Mesothelial cell of epicardium (in vitro differentiated cells): Measurements from ENCODE around the gene DENND6B. TPM values are rescaled to one million over a fixed set of nuclear protein-coding genes. Genes with fewer than 3 reads are reported as not detected.

Experiments
- DNase-seq, 2 experiments: peaks; one replicate each; pipeline ENCODE4 v3.0.0; 2021; ENCODE audit warnings: low spot score in 2 of 2; ENCODE audit not compliant: unreplicated experiment in 2 of 2
- H3K27ac Mint-ChIP-seq: 2 replicates; pipeline ENCODE4 v1.8.0; 2021; ENCODE audit warnings: mixed read lengths
- H3K27me3 Mint-ChIP-seq: 2 replicates; pipeline ENCODE4 v1.8.0; 2021; ENCODE audit warnings: low read depth, mixed read lengths
- H3K36me3 Mint-ChIP-seq: 2 replicates; pipeline ENCODE4 v1.8.0; 2021; ENCODE audit warnings: mixed read lengths
- H3K4me1 Mint-ChIP-seq: 2 replicates; pipeline ENCODE4 v1.8.0; 2021; ENCODE audit warnings: mixed read lengths
- H3K4me3 Mint-ChIP-seq: 2 replicates; pipeline ENCODE4 v1.8.0; 2021; ENCODE audit warnings: mild to moderate bottlenecking, moderate library complexity, mixed read lengths
- H3K9me3 Mint-ChIP-seq: 2 replicates; pipeline ENCODE4 v1.8.0; 2021; ENCODE audit warnings: mixed read lengths
- CTCF ChIP-seq: fragments of 200-600 bp; sonication (generic); IDR thresholded peaks from one replicate; pipeline ENCODE4 v1.5.0; 2021; ENCODE audit warnings: antibody characterized with exemption; ENCODE audit not compliant: unreplicated experiment
- total RNA-seq: library from RNA; stranded (reverse); gene quantifications from 3 replicates; pipeline ENCODE4 v1.2.1, GENCODE V29; 2021

The DENND6B gene
- total RNA-seq, 1 donor from 2014 or later, result 19.2 TPM

DNA sequence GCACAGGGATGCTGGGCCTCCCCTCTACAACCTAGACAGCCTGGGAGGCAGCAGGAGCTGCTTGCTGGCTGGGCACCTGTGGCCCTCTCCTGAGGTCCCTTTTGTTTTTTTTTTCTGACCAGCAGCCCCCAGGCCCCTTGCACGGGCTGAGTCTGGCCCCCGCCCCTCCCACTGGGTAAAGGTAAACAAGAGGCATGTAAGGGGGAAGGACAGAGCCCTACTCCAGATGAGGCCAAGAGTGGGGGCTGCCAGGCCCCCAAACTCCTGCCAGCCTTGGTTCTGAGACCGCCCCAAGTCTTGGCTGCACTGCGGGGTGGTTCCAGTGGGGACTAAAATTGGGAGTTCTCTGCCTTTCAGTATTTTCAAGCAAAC lies 28.6 kb downstream of the DENND6B start:
- Mint-ChIP-seq H3K27ac (peak overlapping the region; percentile 93), H3K9me3 (no peaks in the 10 kb centered on the region), H3K27me3 (no peaks in the 10 kb centered on the region), H3K4me1 (peaks cover 52% of the 10 kb centered on the region), H3K4me3 (peak overlapping the region; percentile 31), H3K36me3 (no peaks in the 10 kb centered on the region)
- DNase-seq, result no peak
- TF ChIP-seq CTCF, result no peak

GRCh38 chr22:50297510-50298265 lies 29.1 kb downstream of the DENND6B start:
- H3K27ac Mint-ChIP-seq, result peak overlapping the region; percentile 93

GRCh38 chr22:50296658-50297490 lies 29.9 kb downstream of the DENND6B start:
- H3K4me1 Mint-ChIP-seq, result peaks cover 52% of the 10 kb centered on the region
- no peaks in the 10 kb centered on the region for H3K27me3 Mint-ChIP-seq
- H3K9me3 Mint-ChIP-seq, result no peaks in the 10 kb centered on the region
- no peak for DNase-seq
- no peak overlapping the region for H3K4me3 Mint-ChIP-seq
- H3K27ac Mint-ChIP-seq, result peak overlapping the region; percentile 93
- TF ChIP-seq CTCF, result no peak
- H3K36me3 Mint-ChIP-seq, result peaks cover 3% of the 10 kb centered on the region

More at GRCh38 chr22:50297510-50298265, 29.1 kb downstream of the DENND6B start:
- H3K4me3 Mint-ChIP-seq, result no peak overlapping the region
- TF ChIP-seq CTCF, result no peak
- no peaks in the 10 kb centered on the region for H3K9me3 Mint-ChIP-seq
- DNase-seq, result no peak
- peaks cover 50% of the 10 kb centered on the region for H3K4me1 Mint-ChIP-seq
- H3K27me3 Mint-ChIP-seq, result no peaks in the 10 kb centered on the region
- H3K36me3 Mint-ChIP-seq, result peaks cover under 1% of the 10 kb centered on the region

- no peak for TF ChIP-seq CTCF
- Mint-ChIP-seq H3K27ac (peak overlapping the region; percentile 97), H3K36me3 (peaks cover 3% of the 10 kb centered on the region), H3K9me3 (no peaks in the 10 kb centered on the region), H3K4me1 (peaks cover 44% of the 10 kb centered on the region), H3K27me3 (no peaks in the 10 kb centered on the region), H3K4me3 (peak overlapping the region; percentile 30)
- DNase-seq, result no peak
Observed at GRCh38 chr22:50294319-50294656, 32.5 kb downstream of the DENND6B start.

DNA sequence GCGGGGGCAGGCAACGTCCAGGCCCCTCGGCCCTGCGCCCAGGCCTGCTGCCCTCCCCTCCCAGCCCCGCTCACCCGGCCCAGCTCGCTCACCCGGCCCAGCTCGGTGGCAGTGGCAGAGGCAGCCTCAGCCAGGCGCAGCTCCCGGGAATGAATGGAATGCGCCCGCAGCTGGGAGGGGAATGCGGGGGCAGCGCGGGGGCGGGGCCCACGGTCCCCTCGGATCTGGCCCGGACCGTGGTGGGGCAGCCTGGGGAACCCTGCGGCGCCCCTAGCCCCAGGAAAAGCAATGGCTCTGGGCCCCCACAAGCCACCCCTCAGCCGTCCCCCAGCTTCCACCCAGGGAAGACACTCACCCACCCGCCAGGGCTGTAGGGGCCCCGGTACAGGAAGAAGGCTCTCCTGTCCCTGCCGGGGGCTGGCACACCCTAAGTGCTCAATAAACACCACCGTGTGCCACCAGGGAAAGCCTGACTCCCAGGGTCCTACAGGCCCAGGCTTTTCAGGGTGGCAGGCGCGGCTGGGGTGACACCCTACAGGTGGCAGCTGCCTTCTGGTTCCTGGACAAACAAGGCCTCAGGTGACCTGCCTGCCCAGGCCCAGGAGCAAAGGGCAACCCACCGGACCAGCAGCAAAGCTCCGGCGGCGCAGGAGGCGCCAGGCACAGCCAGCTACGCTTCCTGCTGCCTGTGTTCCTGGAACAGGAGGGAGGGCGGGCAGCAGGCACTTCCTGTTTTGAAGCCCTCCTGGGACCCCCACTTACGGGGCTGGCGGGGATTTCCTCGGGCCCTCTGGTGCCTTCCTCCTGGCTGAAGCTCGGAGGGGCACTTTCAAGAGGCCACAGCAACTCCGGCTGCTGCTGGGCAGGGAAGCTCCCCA lies 33.1 kb downstream of the DENND6B start:
- no peak for TF ChIP-seq CTCF
- Mint-ChIP-seq H3K4me1 (peaks cover 42% of the 10 kb centered on the region), H3K4me3 (no peak overlapping the region), H3K36me3 (peaks cover 3% of the 10 kb centered on the region), H3K9me3 (no peaks in the 10 kb centered on the region), H3K27me3 (no peaks in the 10 kb centered on the region), H3K27ac (peak overlapping the region; percentile 97)
- DNase-seq, result peak; percentile 77 to 91
